ENCODE measurements around the gene AGFG1. TPM values are rescaled to one million over a fixed set of nuclear protein-coding genes. Genes with fewer than 3 reads are reported as not detected.

AGFG1 gene
- total RNA-seq, 1 experiment from 2014 or later: 109 TPM

DNA sequence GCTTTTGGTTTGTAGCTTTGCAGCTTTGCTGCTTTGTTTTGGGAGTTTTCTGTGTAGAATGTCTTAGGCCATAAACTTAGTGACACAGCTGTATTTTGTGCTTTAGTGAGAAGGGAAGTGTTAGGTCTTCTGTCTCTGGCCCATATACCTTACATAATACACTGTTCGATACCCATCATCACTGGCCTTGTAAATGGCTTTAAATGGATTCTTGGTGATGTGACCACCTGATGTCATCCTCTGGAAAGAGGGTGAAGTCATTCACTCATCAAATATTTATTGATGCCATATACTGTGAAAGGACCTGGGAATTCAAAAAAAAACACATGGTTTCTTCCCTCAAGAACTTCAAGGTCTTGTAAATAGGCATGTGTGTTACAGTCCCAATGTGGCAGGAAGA, 107.8 kb downstream of the AGFG1 start:
- Histone ChIP-seq H2AK5ac (ENCODE audit: insufficient read length, low read length) (no peak overlapping the region), H3K23me2 (ENCODE audit: insufficient read length, low read depth, low read length, poor library complexity, severe bottlenecking) (no peaks in the 10 kb centered on the region), H3K23ac (ENCODE audit: insufficient read length, low read depth, low read length) (no peak overlapping the region), H2BK20ac (ENCODE audit: low read depth, low read length, poor library complexity, severe bottlenecking) (no peak overlapping the region), H3K79me1 (ENCODE audit: insufficient read depth, low read depth, low read length, poor library complexity, severe bottlenecking) (no peaks in the 10 kb centered on the region), H3K4me1 (ENCODE audit: insufficient read depth, low read length) (no peaks in the 10 kb centered on the region), H3K27me3 (ENCODE audit: insufficient read depth, low read length) (no peaks in the 10 kb centered on the region), H2BK120ac (ENCODE audit: low read depth, low read length, poor library complexity, severe bottlenecking) (no peak overlapping the region), H3K9ac (ENCODE audit: extremely low read depth, insufficient read length, low read length) (no peak overlapping the region), H2BK15ac (ENCODE audit: low read depth, low read length) (no peak overlapping the region), H3K79me2 (ENCODE audit: insufficient read depth, low read length) (no peaks in the 10 kb centered on the region), H3K18ac (ENCODE audit: insufficient read length, low read depth, low read length) (no peak overlapping the region), H2AFZ (ENCODE audit: low read length) (no peak overlapping the region), H4K20me1 (ENCODE audit: control insufficient read depth, insufficient read depth, insufficient read length) (no peaks in the 10 kb centered on the region), H3K14ac (ENCODE audit: insufficient read depth, low read length) (no peak overlapping the region), H3K27ac (ENCODE audit: insufficient read length, low read depth, low read length) (no peak overlapping the region), H2BK12ac (ENCODE audit: insufficient read length, low read depth, low read length) (no peak overlapping the region), H3K4ac (ENCODE audit: low read depth, low read length) (no peak overlapping the region), H2BK5ac (ENCODE audit: insufficient read length, low read length) (no peak overlapping the region), H4K8ac (replicated peaks; ENCODE audit: insufficient read length, low read depth, low read length) (no peak overlapping the region), H3K56ac (ENCODE audit: insufficient read length, low read depth, low read length) (no peak overlapping the region), H3T11ph (ENCODE audit: low read length) (no peak overlapping the region), H3K9me3 (ENCODE audit: control insufficient read depth, low read depth, low read length) (peaks cover 4% of the 10 kb centered on the region), H4K91ac (ENCODE audit: insufficient read length, low read depth, low read length) (no peak overlapping the region), H3K4me2 (ENCODE audit: insufficient read depth, insufficient read length, low read length) (no peak overlapping the region), H4K5ac (ENCODE audit: insufficient read length, low read depth, low read length) (no peak overlapping the region)
- H3K36me3 Mint-ChIP-seq (ENCODE audit: insufficient read depth in 1 of 3, low read depth in 3 of 3): peaks cover 5 to 12% (median 7%) of the 10 kb centered on the region in 3 experiments; a peak in 5 of 7 replicates
- H3K27ac Mint-ChIP-seq: no peak overlapping the region
- no peaks in the 10 kb centered on the region for H3K27me3 Mint-ChIP-seq (ENCODE audit: low read depth)
- WGBS (ENCODE audit: extremely low coverage, insufficient read length, low lambda C conversion rate): no CpG with 5 or more reads among the region's 1 CpG
- no peak overlapping the region for H3K4me3 Mint-ChIP-seq
- TF ChIP-seq, protein P1, sequence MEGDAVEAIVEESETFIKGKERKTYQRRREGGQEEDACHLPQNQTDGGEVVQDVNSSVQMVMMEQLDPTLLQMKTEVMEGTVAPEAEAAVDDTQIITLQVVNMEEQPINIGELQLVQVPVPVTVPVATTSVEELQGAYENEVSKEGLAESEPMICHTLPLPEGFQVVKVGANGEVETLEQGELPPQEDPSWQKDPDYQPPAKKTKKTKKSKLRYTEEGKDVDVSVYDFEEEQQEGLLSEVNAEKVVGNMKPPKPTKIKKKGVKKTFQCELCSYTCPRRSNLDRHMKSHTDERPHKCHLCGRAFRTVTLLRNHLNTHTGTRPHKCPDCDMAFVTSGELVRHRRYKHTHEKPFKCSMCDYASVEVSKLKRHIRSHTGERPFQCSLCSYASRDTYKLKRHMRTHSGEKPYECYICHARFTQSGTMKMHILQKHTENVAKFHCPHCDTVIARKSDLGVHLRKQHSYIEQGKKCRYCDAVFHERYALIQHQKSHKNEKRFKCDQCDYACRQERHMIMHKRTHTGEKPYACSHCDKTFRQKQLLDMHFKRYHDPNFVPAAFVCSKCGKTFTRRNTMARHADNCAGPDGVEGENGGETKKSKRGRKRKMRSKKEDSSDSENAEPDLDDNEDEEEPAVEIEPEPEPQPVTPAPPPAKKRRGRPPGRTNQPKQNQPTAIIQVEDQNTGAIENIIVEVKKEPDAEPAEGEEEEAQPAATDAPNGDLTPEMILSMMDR (conservative IDR thresholded peaks at IDR 0.05): no peak
- peaks cover 6 to 7% of the 10 kb centered on the region in 2 experiments for H3K4me1 Mint-ChIP-seq
- peaks cover 15 to 17% of the 10 kb centered on the region in 2 experiments for H3K9me3 Mint-ChIP-seq
- no peak for DNase-seq

Measured in H9 (cell line).